ENCODE data around the gene RUVBL2.

- TF ChIP-seq POLR2A (IDR thresholded peaks at IDR 0.05), result peak in 1 of 2 donors; percentile 33
- TF ChIP-seq, protein P1, sequence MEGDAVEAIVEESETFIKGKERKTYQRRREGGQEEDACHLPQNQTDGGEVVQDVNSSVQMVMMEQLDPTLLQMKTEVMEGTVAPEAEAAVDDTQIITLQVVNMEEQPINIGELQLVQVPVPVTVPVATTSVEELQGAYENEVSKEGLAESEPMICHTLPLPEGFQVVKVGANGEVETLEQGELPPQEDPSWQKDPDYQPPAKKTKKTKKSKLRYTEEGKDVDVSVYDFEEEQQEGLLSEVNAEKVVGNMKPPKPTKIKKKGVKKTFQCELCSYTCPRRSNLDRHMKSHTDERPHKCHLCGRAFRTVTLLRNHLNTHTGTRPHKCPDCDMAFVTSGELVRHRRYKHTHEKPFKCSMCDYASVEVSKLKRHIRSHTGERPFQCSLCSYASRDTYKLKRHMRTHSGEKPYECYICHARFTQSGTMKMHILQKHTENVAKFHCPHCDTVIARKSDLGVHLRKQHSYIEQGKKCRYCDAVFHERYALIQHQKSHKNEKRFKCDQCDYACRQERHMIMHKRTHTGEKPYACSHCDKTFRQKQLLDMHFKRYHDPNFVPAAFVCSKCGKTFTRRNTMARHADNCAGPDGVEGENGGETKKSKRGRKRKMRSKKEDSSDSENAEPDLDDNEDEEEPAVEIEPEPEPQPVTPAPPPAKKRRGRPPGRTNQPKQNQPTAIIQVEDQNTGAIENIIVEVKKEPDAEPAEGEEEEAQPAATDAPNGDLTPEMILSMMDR (IDR thresholded peaks at IDR 0.05), result no peak
- TF ChIP-seq EP300 (IDR thresholded peaks at IDR 0.05), result peak in 1 of 2 donors; percentile 71
Observed at GRCh38 chr19:48967346-48968178, 26.1 kb upstream of the RUVBL2 start.

All from tibial nerve (tissue), 4 donors.